DND-41 (cell line): ENCODE measurements around the gene ERG.

ENCODE experiments used
- ATAC-seq: fragments of 200-7000 bp; cut with Tn5 transposase; 3 replicates; pipeline ENCODE4 v1.9.1; 2021; ENCODE audit warnings: low read depth; ENCODE audit not compliant: insufficient read depth
- DNase-seq: peaks from one replicate; pipeline ENCODE4 v3.0.0-alpha.2; 2020
- H2AFZ ChIP-seq: 2 replicates; pipeline ENCODE4 v1.6.0; 2012; ENCODE audit warnings: low read depth, low read length
- H3K27ac ChIP-seq: 2 replicates; pipeline ENCODE4 v1.5.1; 2012; ENCODE audit warnings: low read length, inconsistent platforms
- H3K27me3 ChIP-seq: fragments of 200-600 bp; sonication (generic); 2 replicates; pipeline ENCODE4 v1.6.0; 2012; ENCODE audit warnings: low read length, mild to moderate bottlenecking, inconsistent platforms; ENCODE audit not compliant: insufficient read depth, poor library complexity
- H3K36me3 ChIP-seq: 2 replicates; pipeline ENCODE4 v1.5.1; 2012; ENCODE audit warnings: low read length, inconsistent platforms; ENCODE audit not compliant: insufficient read depth
- H3K4me1 ChIP-seq: 2 replicates; pipeline ENCODE4 v1.5.1; 2012; ENCODE audit warnings: mild to moderate bottlenecking, low read length; ENCODE audit not compliant: insufficient read depth
- H3K4me2 ChIP-seq: 2 replicates; pipeline ENCODE4 v1.6.0; 2012; ENCODE audit warnings: mild to moderate bottlenecking, moderate library complexity, low read length, inconsistent platforms; ENCODE audit not compliant: insufficient read depth
- H3K4me3 ChIP-seq, 2 experiments: fragments of 200-600 bp in 1 of 2; shearing (Covaris generic) in 1 of 2; 2 replicates each; pipeline ENCODE4 v1.5.1; 2012 to 2016; ENCODE audit warnings: inconsistent platforms in 2 of 2, low read length in 2 of 2, mild to moderate bottlenecking in 2 of 2, low read depth in 1 of 2, moderate library complexity in 1 of 2
- H3K79me2 ChIP-seq: 2 replicates; pipeline ENCODE4 v1.6.0; 2012; ENCODE audit warnings: low read length, inconsistent platforms; ENCODE audit not compliant: insufficient read depth
- H3K9ac ChIP-seq: 2 replicates; pipeline ENCODE4 v1.6.0; 2012; ENCODE audit warnings: low read depth, mild to moderate bottlenecking, inconsistent platforms, low read length, moderate library complexity
- H3K9me3 ChIP-seq: 2 replicates; pipeline ENCODE4 v1.5.1; 2012; ENCODE audit warnings: low read length, moderate library complexity, mild to moderate bottlenecking, inconsistent platforms; ENCODE audit not compliant: insufficient read depth, severe bottlenecking
- H4K20me1 ChIP-seq: 2 replicates; pipeline ENCODE4 v1.6.0; 2012; ENCODE audit warnings: low read length; ENCODE audit not compliant: insufficient read depth
- CTCF ChIP-seq: IDR thresholded peaks from 2 replicates; pipeline ENCODE4 v1.5.1; 2012; ENCODE audit warnings: borderline replicate concordance, low read length, moderate library complexity, mild to moderate bottlenecking; ENCODE audit not compliant: poor library complexity, severe bottlenecking; ENCODE audit errors: extremely low read depth
- EZH2 ChIP-seq: IDR thresholded peaks from 3 replicates; pipeline ENCODE4 v1.6.1; 2012; ENCODE audit warnings: borderline replicate concordance, low read depth, mild to moderate bottlenecking, moderate library complexity, low read length, inconsistent platforms; ENCODE audit not compliant: severe bottlenecking

Gene ERG

GRCh38 chr21:38495696-38496095, 2.6 kb downstream of the ERG start:
- Histone ChIP-seq H3K27ac (no peak overlapping the region), H3K9me3 (no peaks in the 10 kb centered on the region), H3K27me3 (peaks cover 55% of the 10 kb centered on the region), H3K4me1 (no peaks in the 10 kb centered on the region), H3K36me3 (no peaks in the 10 kb centered on the region), H3K4me2 (no peak overlapping the region), H3K4me3 (no peak overlapping the region), H3K9ac (no peak overlapping the region), H3K79me2 (no peaks in the 10 kb centered on the region), H2AFZ (no peak overlapping the region), H4K20me1 (no peaks in the 10 kb centered on the region)
- no peak for DNase-seq
- TF ChIP-seq CTCF, result no peak
- ATAC-seq, result no peak

GRCh38 chr21:38495242-38495641, 3.0 kb downstream of the ERG start:
- Histone ChIP-seq H4K20me1 (no peaks in the 10 kb centered on the region), H2AFZ (no peak overlapping the region), H3K79me2 (no peaks in the 10 kb centered on the region), H3K27ac (no peak overlapping the region), H3K4me2 (no peak overlapping the region), H3K4me3 (no peak overlapping the region), H3K9me3 (no peaks in the 10 kb centered on the region), H3K9ac (no peak overlapping the region), H3K36me3 (no peaks in the 10 kb centered on the region), H3K4me1 (no peaks in the 10 kb centered on the region), H3K27me3 (peaks cover 53% of the 10 kb centered on the region)
- TF ChIP-seq EZH2 (no peak), CTCF (no peak)
- DNase-seq (no peak), ATAC-seq (no peak)

- Histone ChIP-seq H3K36me3 (no peaks in the 10 kb centered on the region), H4K20me1 (no peaks in the 10 kb centered on the region), H3K4me3 (no peak overlapping the region), H3K27ac (no peak overlapping the region), H3K4me2 (no peak overlapping the region), H3K27me3 (peaks cover 51% of the 10 kb centered on the region), H2AFZ (no peak overlapping the region), H3K9me3 (no peaks in the 10 kb centered on the region), H3K9ac (no peak overlapping the region), H3K79me2 (no peaks in the 10 kb centered on the region), H3K4me1 (no peaks in the 10 kb centered on the region)
- TF ChIP-seq CTCF, result no peak
- no peak for TF ChIP-seq EZH2
- no peak for ATAC-seq
- no peak for DNase-seq
These were observed 3.6 kb downstream of the ERG start for GRCh38 chr21:38494703-38495102.

GRCh38 chr21:38494251-38494642, 4.0 kb downstream of the ERG start:
- Histone ChIP-seq H3K27ac (no peak overlapping the region), H3K36me3 (no peaks in the 10 kb centered on the region), H3K27me3 (peaks cover 55% of the 10 kb centered on the region), H3K79me2 (no peaks in the 10 kb centered on the region), H2AFZ (no peak overlapping the region), H3K4me2 (no peak overlapping the region), H3K9me3 (no peaks in the 10 kb centered on the region), H4K20me1 (no peaks in the 10 kb centered on the region), H3K4me3 (no peak overlapping the region), H3K9ac (no peak overlapping the region), H3K4me1 (no peaks in the 10 kb centered on the region)
- no peak for DNase-seq
- TF ChIP-seq CTCF, result no peak
- no peak for ATAC-seq
